GM21576 (cell line): ENCODE data around the gene GNAQ.

ENCODE experiments used
- ATAC-seq: cut with Tn5 transposase; IDR thresholded peaks from one replicate; pipeline ENCODE4 v1.9.1; 2021; ENCODE audit warnings: mild to moderate bottlenecking, moderate library complexity; ENCODE audit not compliant: unreplicated experiment

Gene GNAQ

DNA sequence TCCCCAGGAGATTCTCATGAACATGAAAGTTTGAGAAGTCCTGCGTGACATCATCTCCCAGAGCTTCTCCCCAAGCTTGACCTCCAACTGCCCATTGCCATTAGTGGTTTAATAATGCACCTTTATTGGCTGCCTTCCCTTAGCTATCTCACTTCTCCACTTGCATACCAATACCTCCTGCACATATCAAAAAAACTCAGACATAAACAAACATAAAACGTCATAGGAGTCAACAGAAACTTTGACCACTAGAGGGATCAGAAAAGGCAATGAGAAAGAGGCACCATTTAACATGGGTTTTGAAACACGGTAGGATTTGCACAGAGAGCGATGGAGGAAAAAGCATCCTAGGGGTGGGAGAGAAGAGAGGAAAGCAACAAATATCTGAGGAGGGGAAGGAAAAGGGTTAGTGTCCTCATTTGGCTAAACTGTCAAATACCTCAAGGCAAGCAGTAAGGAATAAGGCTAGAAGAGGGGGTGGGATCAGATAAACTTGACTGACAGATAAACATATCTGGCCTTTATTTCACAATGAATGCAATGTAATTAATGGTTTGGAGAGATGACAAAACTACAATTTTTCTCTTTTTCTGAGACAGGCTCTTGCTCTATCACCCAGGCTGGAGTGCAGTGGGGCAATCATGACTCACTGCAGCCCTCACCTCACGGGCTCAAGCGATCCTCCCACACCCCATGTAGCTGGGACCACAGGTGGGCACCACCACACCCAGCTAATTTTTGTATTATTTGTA, 27.0 kb downstream of the GNAQ start:
- ATAC-seq: no peak

DNA sequence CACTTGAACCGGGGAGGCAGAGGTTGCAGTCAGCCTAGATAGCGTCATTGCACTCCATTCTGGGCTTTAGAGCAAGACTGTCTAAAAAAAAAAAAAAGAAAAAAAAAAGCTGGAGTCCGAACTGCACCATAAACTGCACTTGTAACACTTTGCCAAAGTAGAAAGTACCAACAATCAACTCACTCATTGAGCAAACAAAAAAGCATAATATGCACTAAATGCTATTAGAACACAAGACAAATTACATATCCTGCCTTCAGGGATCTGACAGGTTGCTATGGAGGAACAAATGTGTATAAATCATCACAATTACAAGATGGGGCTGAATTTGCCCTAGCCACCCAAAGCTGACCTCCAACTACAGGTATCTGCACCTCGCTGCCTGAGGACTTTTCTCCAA, 27.9 kb downstream of the GNAQ start:
- no peak for ATAC-seq

DNA sequence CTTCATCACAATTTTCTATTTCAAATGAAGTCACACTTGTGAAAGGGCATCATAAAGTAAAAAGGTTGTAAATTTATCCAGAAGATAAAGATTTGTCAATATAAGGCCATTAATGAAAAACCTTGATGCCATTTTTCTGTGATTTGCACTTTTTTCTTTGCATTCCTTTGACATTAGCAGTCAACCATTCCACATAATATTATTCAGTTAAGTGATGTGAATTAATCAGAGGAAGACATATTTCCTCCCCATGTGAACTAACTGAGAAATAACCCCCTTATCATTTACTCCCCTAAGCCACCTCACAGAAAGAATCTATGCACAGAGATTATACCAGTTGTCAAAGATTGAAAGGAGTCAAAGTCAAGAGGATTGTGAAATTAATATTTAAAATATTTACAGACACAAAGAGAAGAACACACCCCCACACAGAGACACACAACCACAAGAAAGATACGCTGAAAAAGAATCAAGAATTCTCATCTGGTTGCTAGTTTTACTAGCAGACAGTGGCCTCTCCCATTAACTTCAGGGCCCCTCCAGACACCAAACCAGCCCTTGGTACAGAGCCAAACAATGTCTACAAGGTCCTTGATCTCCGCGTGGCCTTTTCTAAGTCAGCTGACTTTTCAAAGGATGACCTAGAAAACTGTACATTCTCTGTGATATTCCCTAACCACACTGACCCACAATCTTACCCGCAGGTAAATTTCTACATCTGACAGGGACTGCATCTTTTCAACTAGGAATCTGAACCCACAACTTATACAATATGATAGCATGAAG, 29.5 kb downstream of the GNAQ start:
- ATAC-seq: no peak

DNA sequence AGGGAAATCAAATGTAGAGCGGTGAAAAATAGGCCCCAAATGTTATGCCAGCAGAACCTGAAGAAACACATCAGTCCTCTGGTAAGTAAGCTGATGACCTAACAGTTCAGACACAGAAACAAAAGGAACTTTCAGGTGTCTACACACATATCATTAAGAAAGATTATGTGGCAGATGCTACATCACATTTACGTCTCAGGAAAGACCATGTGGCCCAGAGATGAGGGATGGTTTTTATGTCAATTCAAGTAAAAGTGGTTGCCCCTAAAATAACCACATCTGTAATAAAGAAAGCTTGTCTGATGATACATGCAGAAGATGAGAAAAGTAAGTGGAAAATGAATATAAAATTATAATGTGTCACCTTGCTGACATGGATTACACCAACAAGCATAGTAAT, 31.4 kb downstream of the GNAQ start:
- no peak for ATAC-seq

DNA sequence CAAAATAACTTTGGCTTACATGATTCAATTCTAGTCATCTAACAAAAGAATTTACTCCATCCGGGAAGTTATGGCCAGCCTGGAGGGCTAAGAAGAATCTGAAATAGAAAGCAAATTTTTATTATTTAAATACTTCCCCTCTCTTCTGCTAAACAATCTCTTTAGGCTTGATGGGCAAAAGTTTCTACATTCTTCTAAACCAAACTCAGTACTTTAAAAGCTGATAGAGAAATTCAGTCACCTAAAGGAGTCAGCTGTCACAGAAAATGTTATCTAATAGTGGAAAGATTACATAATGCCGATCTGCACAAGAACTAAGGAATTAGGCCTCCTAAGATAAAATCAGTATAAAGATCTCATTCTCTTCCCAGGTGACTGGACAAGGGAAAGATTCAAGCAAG, 32.4 kb downstream of the GNAQ start:
- no peak for ATAC-seq

DNA sequence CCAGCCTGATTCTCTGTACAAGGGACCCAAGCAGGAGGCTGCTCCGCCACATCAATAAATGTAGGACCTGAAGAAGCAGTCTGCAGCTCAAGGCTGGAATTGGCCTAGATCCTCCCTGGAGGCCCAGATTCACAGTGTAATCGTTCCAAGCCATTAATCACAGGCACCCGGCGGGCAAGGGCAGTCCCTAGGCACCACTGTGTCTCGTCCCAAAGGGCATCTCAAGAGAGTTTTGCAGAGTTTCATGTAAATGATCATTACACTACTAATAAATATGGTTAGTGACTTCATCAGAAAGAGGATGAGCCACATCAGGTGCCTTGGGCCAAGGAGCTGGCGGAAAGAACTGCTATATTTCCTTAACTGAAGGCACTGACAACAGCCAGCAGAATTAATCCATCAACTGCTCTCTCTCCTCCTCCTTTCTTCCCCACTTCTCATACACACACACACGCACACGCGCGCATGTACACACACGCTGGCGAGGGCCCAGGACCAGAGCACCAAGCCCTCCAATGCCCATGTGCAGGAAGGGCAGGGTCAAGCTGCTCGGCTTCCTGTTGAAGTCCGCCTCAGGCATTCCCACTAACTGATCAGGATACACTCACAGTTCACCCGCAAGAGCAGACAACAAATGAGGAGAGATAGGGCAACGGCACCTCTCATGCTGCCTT, 33.9 kb downstream of the GNAQ start:
- no peak for ATAC-seq

DNA sequence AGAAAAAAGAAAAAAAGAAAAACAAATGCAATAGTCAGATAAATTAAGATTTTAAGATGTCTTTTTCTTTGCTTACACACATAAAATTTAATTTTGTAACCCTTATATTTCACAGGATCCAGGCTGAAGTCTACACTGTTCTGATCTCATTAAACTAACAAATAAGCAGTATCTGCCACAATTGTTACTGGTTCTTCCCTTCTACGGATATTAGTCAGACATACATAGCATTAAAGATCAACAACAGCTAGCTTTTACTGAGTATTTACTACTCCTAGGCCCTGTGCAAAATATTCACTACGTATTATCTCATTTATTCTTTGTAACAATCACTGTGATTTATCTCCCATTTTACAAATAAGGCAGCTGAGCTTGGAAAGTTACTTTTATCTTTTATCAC, 34.9 kb downstream of the GNAQ start:
- ATAC-seq: no peak

DNA sequence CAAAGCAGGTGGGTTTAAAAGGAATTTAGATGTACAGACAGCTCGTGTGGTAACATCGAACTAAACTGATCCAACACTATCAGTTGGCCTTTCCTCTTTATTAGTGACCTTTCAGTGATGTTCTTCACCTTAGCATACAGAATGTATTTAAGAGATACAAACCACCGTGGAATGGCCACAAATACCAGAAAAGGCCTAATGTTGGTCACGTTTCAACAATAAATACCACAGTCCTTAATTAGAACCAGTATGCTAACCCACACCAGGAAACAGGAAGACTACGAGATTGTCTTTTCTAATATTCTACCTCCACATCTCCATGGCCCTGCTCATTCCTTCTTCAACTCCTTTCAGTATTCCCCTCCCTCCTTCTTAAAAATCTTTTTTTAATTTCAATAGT, 40.4 kb downstream of the GNAQ start:
- no peak for ATAC-seq

DNA sequence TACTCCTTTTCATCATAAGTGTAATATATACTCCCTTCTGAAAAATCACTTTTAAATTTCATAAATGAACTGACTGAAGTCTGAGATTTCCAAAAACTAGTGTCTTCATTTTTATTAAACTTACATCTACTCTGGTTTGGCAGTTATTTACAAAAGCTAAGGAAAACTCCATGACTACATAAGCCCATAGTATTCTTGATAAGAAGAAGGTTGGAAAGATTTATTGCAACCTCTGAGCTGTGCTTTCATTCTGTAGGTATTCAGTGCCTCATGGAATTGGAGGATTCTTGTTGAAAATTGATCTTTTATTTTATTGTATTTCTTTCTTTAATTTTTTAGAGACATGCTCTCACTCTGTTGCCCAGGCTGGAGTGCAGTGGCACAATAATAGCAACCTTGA, 41.7 kb downstream of the GNAQ start:
- ATAC-seq: no peak

DNA sequence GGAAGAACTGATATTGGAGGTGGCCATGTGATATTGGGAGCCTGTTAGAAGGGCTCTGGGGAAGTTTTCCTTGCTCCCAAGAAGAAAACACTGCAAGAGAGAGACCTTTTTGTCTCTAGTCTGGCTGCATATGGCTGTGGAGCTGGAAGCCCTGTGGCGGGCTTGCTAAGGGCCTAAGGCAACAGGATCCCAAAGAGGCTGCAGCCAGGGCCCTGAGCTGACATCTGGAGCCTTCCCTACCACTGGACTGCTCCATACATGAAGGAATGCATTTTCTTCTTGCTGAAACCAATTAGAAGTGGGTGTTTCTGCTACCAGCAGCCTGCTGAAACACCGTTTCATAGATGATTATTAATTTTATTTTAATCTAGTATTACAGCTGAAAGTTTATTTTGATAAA, 42.2 kb downstream of the GNAQ start:
- ATAC-seq: no peak

DNA sequence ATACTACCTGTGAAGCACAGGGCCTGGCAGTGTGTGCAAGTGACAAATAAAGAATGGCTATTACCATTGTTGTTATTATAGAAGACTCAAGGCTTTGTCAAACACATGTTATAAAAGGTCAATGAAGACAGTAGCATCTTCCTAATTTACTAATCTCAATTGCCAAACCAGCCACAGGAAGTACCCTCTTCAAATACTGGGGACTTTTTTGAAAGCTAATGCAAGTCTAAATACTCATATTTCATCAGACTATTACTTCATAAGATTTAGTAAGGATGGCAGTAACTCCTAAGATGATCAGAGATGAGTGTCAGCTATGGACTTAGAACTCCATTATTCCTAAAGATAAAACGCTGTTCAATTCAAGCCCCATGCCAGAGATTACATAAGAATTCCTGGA, 43.0 kb downstream of the GNAQ start:
- no peak for ATAC-seq

DNA sequence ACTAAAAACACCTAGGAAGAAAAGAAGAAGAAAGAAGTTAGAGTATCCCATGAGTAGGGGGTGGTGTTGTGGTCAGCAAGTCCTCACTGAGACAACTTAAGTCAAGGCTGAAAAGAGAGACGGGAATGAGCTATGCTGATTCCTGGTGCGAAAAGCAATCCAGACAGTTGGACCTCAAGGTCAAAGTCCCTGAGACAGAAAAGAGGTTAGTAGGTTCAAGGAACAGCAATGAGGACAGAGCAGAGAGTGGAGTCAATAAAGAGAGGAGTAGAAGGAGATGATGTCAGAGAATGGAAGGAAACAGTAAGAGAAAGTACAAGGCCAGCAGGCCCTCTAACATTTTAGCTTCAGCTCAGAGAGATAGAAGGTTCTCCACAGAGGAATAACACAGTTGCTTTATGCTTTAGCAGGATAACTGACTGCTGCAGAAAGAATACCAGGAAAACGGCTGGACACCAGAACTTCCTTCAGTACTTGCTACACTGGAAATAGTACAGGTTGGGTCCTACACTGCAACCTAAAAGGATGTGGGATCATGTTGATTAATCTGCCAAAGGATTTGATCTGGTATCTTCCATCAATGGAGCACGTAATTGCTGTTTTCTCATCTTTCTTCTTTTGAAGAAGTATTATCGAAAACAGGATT, 43.6 kb downstream of the GNAQ start:
- no peak for ATAC-seq

DNA sequence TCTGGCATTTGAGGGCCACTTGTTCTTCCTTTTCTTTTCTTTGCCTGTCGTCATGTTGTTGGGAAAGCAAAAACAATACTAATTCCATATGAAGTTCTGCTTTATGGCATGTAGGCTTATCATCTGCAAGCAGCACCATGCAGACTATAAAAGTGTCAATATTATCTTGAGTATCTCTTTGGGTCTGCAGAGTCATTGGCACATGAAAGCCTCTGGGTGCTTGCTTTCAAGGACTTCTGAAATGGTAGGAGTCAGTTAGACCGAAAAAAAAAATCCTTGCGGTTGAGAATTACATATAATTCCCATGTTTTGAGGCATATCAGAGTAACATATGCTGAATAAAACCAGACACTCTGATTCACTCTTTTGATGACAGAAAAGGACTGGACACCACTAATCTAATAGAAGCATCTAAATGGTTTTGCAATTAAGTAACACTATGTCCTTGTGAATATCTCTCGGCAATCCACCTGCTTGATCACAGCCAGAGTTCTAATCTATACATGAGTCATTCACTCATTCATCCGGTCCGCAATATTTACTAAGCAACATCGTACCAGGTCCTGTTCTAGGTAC, 44.4 kb downstream of the GNAQ start:
- ATAC-seq: no peak

DNA sequence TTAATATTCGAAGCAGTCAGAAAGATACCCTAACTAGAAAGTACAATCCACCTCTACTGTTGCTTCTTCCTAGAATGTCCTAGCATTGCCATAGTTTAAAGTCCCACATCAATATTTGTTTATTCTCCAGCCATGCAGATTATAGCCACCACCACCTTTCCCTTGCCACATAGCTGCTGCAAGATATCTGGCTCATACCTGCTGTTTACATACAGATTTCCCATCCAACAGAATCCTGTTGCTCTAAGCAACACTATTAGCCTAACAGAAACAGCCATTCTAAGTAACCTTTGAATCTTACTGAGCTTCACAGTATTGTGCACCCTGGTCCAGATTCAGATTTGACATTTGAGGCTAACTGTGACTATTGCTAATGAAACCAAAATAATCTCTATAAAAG, 45.6 kb downstream of the GNAQ start:
- no peak for ATAC-seq

DNA sequence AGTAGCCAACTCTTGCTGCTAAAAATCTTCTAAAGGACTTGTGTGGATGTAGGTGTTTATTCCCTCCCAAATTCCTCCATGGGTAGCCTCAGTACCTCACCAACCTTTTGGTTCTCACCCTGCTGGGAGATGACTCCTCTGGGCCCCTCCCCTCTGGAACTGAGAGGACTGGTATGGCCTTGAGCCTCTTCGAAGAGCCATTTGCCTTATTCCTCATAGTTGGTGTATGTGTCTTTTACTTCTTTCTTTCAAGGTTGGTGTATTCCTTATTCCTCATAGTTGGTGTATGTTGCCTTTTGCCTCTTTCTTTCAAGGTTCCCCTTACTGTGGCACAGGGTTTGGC, 48.3 kb downstream of the GNAQ start:
- ATAC-seq: no peak

DNA sequence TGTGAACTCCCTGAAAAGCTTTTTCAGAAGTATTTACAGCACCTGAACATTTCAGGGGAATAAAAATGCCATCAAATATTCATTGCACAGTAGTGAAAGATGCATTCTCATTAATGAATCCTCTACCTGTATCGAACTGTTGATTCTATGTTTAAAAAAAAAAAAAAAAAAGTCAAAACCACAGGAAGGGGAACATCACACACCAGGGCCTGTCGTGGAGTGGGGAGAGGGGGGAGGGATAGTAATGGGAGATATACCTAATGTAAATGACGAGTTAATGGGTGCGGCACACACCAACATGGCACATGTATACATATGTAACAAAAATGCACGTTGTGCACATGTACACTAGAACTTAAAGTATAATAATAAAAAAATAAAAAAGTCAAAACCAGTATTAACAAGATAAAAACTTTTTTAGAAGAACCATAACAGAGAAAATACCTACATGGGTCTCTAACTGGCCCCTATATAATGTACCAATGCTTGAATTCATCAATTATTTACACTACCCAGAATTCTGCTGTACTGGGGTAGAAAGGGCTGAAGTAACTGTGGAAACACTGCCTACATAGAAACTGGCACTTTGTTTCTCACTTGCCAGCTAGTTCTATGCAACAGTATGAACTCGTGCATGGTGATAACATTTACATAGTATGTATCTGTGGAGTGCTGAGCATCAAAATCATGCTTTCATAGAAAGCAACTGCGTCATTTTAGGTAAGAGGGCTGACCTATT, 48.9 kb downstream of the GNAQ start:
- ATAC-seq: no peak

DNA sequence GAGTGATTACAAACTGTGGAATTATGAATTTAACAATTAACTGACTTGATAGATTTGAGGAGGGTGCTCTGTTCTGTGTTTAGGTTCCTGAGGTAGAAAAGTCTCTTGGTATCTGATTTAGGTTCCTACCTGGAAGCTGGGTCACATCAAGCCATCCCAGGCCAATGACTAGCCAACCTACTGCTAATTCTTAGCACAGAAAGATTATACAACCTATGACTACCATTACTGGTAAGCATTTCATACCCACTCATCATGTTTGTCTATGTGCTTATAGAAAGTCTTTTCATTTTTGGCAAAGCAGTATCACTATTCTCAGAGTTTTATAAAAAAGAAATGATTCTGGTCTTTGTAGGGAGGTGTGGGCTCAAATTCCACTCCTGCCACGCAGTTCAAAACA, 49.7 kb downstream of the GNAQ start:
- no peak for ATAC-seq

DNA sequence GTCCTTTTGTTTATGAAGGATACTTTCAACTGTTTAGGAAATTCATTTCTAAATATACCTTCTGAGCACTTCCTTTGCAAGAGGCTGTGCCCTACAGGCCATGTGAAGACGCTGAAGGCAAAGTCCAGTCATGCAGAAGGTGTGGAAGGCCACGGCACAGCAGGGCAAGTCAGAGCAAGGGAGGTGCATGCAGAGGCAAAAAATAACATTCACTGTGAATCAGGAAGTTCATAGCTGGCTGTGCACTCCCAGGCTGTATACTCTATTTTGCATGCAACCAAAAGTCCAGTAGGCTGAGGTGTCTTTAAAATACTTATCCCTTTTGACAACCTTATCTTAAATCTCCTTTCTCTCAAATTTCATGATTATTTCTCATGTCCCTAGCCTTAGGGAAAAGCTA, 50.3 kb downstream of the GNAQ start:
- ATAC-seq: no peak

DNA sequence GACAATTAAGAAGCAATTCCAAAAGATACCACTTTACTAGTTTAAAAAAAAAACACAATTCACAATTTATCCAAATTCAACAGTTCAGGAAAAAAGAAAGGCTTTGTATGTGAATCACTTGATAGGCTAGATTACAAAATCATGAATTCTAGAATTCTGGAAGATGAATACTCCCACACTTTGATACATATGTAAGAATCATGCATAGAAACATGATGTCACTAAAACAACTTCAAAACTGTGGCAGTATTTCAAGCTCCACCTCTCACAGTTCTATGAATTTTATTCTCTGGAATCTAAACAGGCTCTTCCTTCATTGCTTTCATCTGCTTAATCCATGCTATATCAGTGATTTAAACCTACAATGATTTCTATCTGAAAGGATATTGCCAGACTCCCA, 51.0 kb downstream of the GNAQ start:
- no peak for ATAC-seq

DNA sequence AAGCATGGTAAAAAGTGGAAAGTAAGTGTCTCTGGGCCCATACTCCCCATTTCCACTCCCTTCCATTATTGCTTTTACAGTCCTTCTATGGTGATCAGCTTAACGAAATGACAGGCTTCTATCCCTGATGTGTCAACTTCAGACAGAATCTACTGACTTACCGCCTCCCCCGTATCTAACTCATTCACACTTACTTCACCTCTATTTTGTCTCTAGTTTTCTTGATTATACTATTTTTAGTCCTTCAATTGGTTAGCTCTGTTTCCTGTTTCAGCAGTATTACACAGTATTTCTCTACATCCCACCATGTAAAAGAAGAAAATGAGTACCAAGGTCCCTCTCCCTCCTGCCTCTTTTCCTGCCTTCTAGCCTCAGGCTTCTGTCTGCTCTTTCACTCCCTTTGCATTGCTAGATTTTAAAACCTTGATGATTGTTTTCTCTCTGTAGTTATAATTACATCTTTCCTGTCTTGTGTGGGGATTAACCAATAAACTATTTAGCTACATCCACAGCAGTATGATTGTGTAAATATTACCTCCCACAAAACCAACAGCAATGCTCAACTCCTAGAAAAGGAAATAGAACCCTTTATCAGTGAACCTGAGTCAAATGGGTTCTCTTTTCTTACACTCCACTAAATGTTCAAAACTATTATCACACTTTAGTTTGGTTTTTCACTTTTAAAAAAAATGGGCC, 53.4 kb downstream of the GNAQ start:
- no peak for ATAC-seq
